HuH-7.5 (cell line): ENCODE measurements around the gene SNX11.
A peak's percentile ranks its signal among the peaks of the same experiment; 100 is the strongest.
"Not testable (repeated sequence)": the region's sequence is repeated elsewhere in the genome, so short reads cannot be mapped to it uniquely, and the experiment has no call there.

Source experiments
- DNase-seq: peaks from one replicate; pipeline ENCODE4 v3.0.0; 2011; ENCODE audit warnings: low spot score

SNX11 gene

GRCh38 chr17:48107137-48108055, at the start of gene SNX11:
TSS of gene SNX11 (plus strand) at chr17:48107766. CDS start at chr17:48112044, 4,278 bp downstream.
- DNase-seq = peak; percentile 77

- no peak for DNase-seq
Measured at GRCh38 chr17:48058393-48059124, 49.0 kb upstream of the SNX11 start.

GRCh38 chr17:48059125-48059668, 48.4 kb upstream of the SNX11 start:
- no peak for DNase-seq

GRCh38 chr17:48060249-48060648, 47.3 kb upstream of the SNX11 start:
- DNase-seq = no peak

- DNase-seq = no peak
Measured at GRCh38 chr17:48062273-48062672, 45.3 kb upstream of the SNX11 start.

GRCh38 chr17:48064638-48065037, 42.9 kb upstream of the SNX11 start:
- no peak for DNase-seq

- DNase-seq = no peak
Measured at GRCh38 chr17:48066192-48066591, 41.4 kb upstream of the SNX11 start.

- no peak for DNase-seq
Measured at GRCh38 chr17:48066656-48067055, 40.9 kb upstream of the SNX11 start.

GRCh38 chr17:48067245-48067644, 40.3 kb upstream of the SNX11 start:
- DNase-seq = no peak

GRCh38 chr17:48067808-48068207, 39.8 kb upstream of the SNX11 start:
- DNase-seq = not testable (repeated sequence)

- no peak for DNase-seq
Measured at GRCh38 chr17:48068491-48068961, 39.0 kb upstream of the SNX11 start.

GRCh38 chr17:48070195-48070594, 37.4 kb upstream of the SNX11 start:
- no peak for DNase-seq

GRCh38 chr17:48071654-48072053, 35.9 kb upstream of the SNX11 start:
- DNase-seq = no peak

GRCh38 chr17:48072811-48073210, 34.8 kb upstream of the SNX11 start:
- not testable (repeated sequence) for DNase-seq

GRCh38 chr17:48073566-48074094, 33.9 kb upstream of the SNX11 start:
- not testable (repeated sequence) for DNase-seq

- DNase-seq = no peak
Measured at GRCh38 chr17:48074322-48075081, 33.1 kb upstream of the SNX11 start.

- not testable (repeated sequence) for DNase-seq
Measured at GRCh38 chr17:48077152-48077551, 30.4 kb upstream of the SNX11 start.

- DNase-seq = no peak
Measured at GRCh38 chr17:48081858-48082257, 25.7 kb upstream of the SNX11 start.

- DNase-seq = no peak
Measured at GRCh38 chr17:48084932-48085331, 22.6 kb upstream of the SNX11 start.

- no peak for DNase-seq
Measured at GRCh38 chr17:48093341-48094045, 14.1 kb upstream of the SNX11 start.

- DNase-seq = no peak
Measured at GRCh38 chr17:48095611-48096010, 12.0 kb upstream of the SNX11 start.
